Neural cell (in vitro differentiated cells): Measurements from ENCODE around the gene TUBA8. TPM values are rescaled to one million over a fixed set of nuclear protein-coding genes. Genes with fewer than 3 reads are reported as not detected.

Experiments used
- H2AFZ ChIP-seq: fragments of 200-600, 300-800 bp; sonication (generic), shearing (Covaris generic); 2 replicates; pipeline ENCODE4 v1.6.0; 2014; ENCODE audit warnings: low read depth, mild to moderate bottlenecking, antibody characterized with exemption, low read length, moderate library complexity
- H3F3A ChIP-seq: fragments of 200-600 bp; shearing (Covaris generic); 2 replicates; pipeline ENCODE4 v1.6.1; 2016; ENCODE audit warnings: mild to moderate bottlenecking, moderate library complexity, mixed read lengths, antibody characterized with exemption, low read length; ENCODE audit not compliant: insufficient read depth, poor library complexity, severe bottlenecking
- H3K27ac ChIP-seq: fragments of 200-600, 300-800 bp; sonication (generic), shearing (Covaris generic); 2 replicates; pipeline ENCODE4 v1.5.1; 2014; ENCODE audit warnings: mild to moderate bottlenecking, low read length, moderate library complexity
- H3K27me3 ChIP-seq: fragments of 300-800, 200-600 bp; sonication (generic), shearing (Covaris generic); 2 replicates; pipeline ENCODE4 v1.6.0; 2014; ENCODE audit warnings: mild to moderate bottlenecking, low read depth, low read length, moderate library complexity; ENCODE audit not compliant: insufficient read depth
- H3K36me3 ChIP-seq: fragments of 300-800, 200-600 bp; sonication (generic), shearing (Covaris generic); 2 replicates; pipeline ENCODE4 v1.5.1; 2014; ENCODE audit warnings: mild to moderate bottlenecking, antibody characterized with exemption, low read length, moderate library complexity; ENCODE audit not compliant: insufficient read depth
- H3K4me2 ChIP-seq: fragments of 300-800, 200-600 bp; sonication (generic), shearing (Covaris generic); 2 replicates; pipeline ENCODE4 v1.6.0; 2014; ENCODE audit warnings: mild to moderate bottlenecking, low read length
- H3K4me3 ChIP-seq: fragments of 300-800, 200-600 bp; sonication (generic), shearing (Covaris generic); 2 replicates; pipeline ENCODE4 v1.5.1; 2014; ENCODE audit warnings: mild to moderate bottlenecking, low read length, moderate library complexity
- H3K79me2 ChIP-seq: fragments of 200-600 bp; shearing (Covaris generic); replicated peaks from 2 replicates; pipeline ENCODE4 v1.6.0; 2014; ENCODE audit warnings: mild to moderate bottlenecking, low read length, moderate library complexity; ENCODE audit not compliant: insufficient read depth
- H3K9ac ChIP-seq: fragments of 300-800, 200-600 bp; sonication (generic), shearing (Covaris generic); 2 replicates; pipeline ENCODE4 v1.6.1; 2016; ENCODE audit warnings: mild to moderate bottlenecking, low read length, mixed read lengths
- H3K9me2 ChIP-seq: fragments of 200-600 bp; shearing (Covaris generic); 2 replicates; pipeline ENCODE4 v1.6.1; 2016; ENCODE audit warnings: mild to moderate bottlenecking, low read length, mixed read lengths; ENCODE audit not compliant: insufficient read depth
- H3K9me3 ChIP-seq: fragments of 200-600, 300-800 bp; sonication (generic), shearing (Covaris generic); 2 replicates; pipeline ENCODE4 v1.6.1; 2016; ENCODE audit warnings: mild to moderate bottlenecking, mixed run types, low read length, moderate library complexity, mixed read lengths
- H4K20me1 ChIP-seq: fragments of 200-600 bp; shearing (Covaris generic); 2 replicates; pipeline ENCODE4 v1.6.1; 2016; ENCODE audit warnings: mild to moderate bottlenecking, mixed run types; ENCODE audit not compliant: insufficient read depth
- EP300 ChIP-seq: fragments of 450-650 bp; conservative IDR thresholded peaks from 2 replicates; pipeline ENCODE4 v1.6.1; 2014; ENCODE audit warnings: antibody characterized with exemption, mild to moderate bottlenecking, moderate library complexity; ENCODE audit not compliant: poor library complexity, severe bottlenecking
- EZH2 ChIP-seq: fragments of 200-600, 300-800 bp; shearing (Covaris generic), sonication (generic); IDR thresholded peaks from 2 replicates; pipeline ENCODE4 v1.6.1; 2014; ENCODE audit warnings: antibody characterized with exemption, low read length, borderline replicate concordance, mild to moderate bottlenecking; ENCODE audit not compliant: insufficient read depth, poor library complexity, severe bottlenecking
- MXI1 ChIP-seq: fragments of 450-650 bp; conservative IDR thresholded peaks from 2 replicates; pipeline ENCODE4 v1.6.1; 2014; ENCODE audit warnings: antibody characterized with exemption, mild to moderate bottlenecking; ENCODE audit not compliant: poor library complexity, severe bottlenecking
- POLR2AphosphoS5 ChIP-seq: IDR thresholded peaks from 2 replicates; pipeline ENCODE4 v1.6.1; 2012
- RAD21 ChIP-seq: fragments of 450-650 bp; conservative IDR thresholded peaks from 2 replicates; pipeline ENCODE4 v1.6.1; 2014; ENCODE audit warnings: antibody characterized with exemption, mild to moderate bottlenecking, moderate library complexity
- SMC3 ChIP-seq: fragments of 450-650 bp; conservative IDR thresholded peaks from 2 replicates; pipeline ENCODE4 v1.6.1; 2014; ENCODE audit warnings: antibody characterized with exemption, mild to moderate bottlenecking, moderate library complexity; ENCODE audit not compliant: poor library complexity
- TAF1 ChIP-seq: IDR thresholded peaks from 2 replicates; pipeline ENCODE4 v1.6.1; 2012; ENCODE audit warnings: low read depth
- polyA plus RNA-seq: library from polyadenylated mRNA; depleted of rRNA; stranded (reverse); fragments of >200 nt; gene quantifications from 2 replicates; pipeline ENCODE4 v1.2.3, GENCODE V29; 2014
- TF ChIP-seq, protein P1 (sequence below): fragments of 450-650 bp; IDR thresholded peaks from 2 replicates; pipeline ENCODE4 v1.5.1; 2014; ENCODE audit warnings: antibody characterized with exemption, mild to moderate bottlenecking, moderate library complexity; ENCODE audit not compliant: poor library complexity, severe bottlenecking
- TF ChIP-seq, protein P2 (sequence below): IDR thresholded peaks from 2 replicates; pipeline ENCODE4 v1.6.1; 2012; ENCODE audit warnings: borderline replicate concordance

The TUBA8 gene
- polyA plus RNA-seq, 1 donor from 2014 or later = 1.8 TPM

- H4K20me1 ChIP-seq = no peaks in the 10 kb centered on the region
- H3K27me3 ChIP-seq = peaks cover 27% of the 10 kb centered on the region
- TF ChIP-seq TAF1 (no peak), POLR2AphosphoS5 (no peak), RAD21 (no peak), EP300 (no peak), SMC3 (no peak), MXI1 (no peak), EZH2 (no peak)
- TF ChIP-seq, protein P1, sequence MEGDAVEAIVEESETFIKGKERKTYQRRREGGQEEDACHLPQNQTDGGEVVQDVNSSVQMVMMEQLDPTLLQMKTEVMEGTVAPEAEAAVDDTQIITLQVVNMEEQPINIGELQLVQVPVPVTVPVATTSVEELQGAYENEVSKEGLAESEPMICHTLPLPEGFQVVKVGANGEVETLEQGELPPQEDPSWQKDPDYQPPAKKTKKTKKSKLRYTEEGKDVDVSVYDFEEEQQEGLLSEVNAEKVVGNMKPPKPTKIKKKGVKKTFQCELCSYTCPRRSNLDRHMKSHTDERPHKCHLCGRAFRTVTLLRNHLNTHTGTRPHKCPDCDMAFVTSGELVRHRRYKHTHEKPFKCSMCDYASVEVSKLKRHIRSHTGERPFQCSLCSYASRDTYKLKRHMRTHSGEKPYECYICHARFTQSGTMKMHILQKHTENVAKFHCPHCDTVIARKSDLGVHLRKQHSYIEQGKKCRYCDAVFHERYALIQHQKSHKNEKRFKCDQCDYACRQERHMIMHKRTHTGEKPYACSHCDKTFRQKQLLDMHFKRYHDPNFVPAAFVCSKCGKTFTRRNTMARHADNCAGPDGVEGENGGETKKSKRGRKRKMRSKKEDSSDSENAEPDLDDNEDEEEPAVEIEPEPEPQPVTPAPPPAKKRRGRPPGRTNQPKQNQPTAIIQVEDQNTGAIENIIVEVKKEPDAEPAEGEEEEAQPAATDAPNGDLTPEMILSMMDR = no peak
- TF ChIP-seq, protein P2, sequence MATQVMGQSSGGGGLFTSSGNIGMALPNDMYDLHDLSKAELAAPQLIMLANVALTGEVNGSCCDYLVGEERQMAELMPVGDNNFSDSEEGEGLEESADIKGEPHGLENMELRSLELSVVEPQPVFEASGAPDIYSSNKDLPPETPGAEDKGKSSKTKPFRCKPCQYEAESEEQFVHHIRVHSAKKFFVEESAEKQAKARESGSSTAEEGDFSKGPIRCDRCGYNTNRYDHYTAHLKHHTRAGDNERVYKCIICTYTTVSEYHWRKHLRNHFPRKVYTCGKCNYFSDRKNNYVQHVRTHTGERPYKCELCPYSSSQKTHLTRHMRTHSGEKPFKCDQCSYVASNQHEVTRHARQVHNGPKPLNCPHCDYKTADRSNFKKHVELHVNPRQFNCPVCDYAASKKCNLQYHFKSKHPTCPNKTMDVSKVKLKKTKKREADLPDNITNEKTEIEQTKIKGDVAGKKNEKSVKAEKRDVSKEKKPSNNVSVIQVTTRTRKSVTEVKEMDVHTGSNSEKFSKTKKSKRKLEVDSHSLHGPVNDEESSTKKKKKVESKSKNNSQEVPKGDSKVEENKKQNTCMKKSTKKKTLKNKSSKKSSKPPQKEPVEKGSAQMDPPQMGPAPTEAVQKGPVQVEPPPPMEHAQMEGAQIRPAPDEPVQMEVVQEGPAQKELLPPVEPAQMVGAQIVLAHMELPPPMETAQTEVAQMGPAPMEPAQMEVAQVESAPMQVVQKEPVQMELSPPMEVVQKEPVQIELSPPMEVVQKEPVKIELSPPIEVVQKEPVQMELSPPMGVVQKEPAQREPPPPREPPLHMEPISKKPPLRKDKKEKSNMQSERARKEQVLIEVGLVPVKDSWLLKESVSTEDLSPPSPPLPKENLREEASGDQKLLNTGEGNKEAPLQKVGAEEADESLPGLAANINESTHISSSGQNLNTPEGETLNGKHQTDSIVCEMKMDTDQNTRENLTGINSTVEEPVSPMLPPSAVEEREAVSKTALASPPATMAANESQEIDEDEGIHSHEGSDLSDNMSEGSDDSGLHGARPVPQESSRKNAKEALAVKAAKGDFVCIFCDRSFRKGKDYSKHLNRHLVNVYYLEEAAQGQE = no peak
- no peak overlapping the region for H3K27ac ChIP-seq
- H3F3A ChIP-seq = no peaks in the 10 kb centered on the region
- peak overlapping the region; percentile 36 for H3K9ac ChIP-seq
- H3K79me2 ChIP-seq = no peaks in the 10 kb centered on the region
- H3K36me3 ChIP-seq = no peaks in the 10 kb centered on the region
- H3K4me2 ChIP-seq = no peak overlapping the region
- H3K9me2 ChIP-seq = no peaks in the 10 kb centered on the region
- no peaks in the 10 kb centered on the region for H3K9me3 ChIP-seq
- peak overlapping the region; percentile 60 for H3K4me3 ChIP-seq
- H2AFZ ChIP-seq = no peak overlapping the region
Measured at GRCh38 chr22:18110954-18111758, 547 bp downstream of the TUBA8 start.

- TF ChIP-seq MXI1 (no peak), RAD21 (no peak), SMC3 (no peak), POLR2AphosphoS5 (no peak), EZH2 (no peak), TAF1 (no peak), EP300 (no peak)
- TF ChIP-seq, protein P2 = no peak
- TF ChIP-seq, protein P1 = no peak
- Histone ChIP-seq H3K9me3 (no peaks in the 10 kb centered on the region), H2AFZ (no peak overlapping the region), H3K36me3 (no peaks in the 10 kb centered on the region), H3K27ac (no peak overlapping the region), H3K27me3 (peaks cover 27% of the 10 kb centered on the region), H3K4me3 (no peak overlapping the region), H3K4me2 (no peak overlapping the region), H3K79me2 (no peaks in the 10 kb centered on the region), H3F3A (no peaks in the 10 kb centered on the region), H3K9me2 (no peaks in the 10 kb centered on the region), H3K9ac (no peak overlapping the region), H4K20me1 (no peaks in the 10 kb centered on the region)
Measured at GRCh38 chr22:18111759-18112330, 1.2 kb downstream of the TUBA8 start.
